ENCODE measurements around the gene XAGE1A.
"Not testable (repeated sequence)": the region's sequence is repeated elsewhere in the genome, so short reads cannot be mapped to it uniquely, and the experiment has no call there.

GRCh38 chrX:52541051-52541450, 45.4 kb downstream of the XAGE1A start:
- not testable (repeated sequence) for TF ChIP-seq CTCF, POLR2A (IDR thresholded peaks at IDR 0.05)

All from body of pancreas (tissue), 4 donors.